ENCODE data around the gene RUNX3. TPM values are rescaled to one million over a fixed set of nuclear protein-coding genes. Genes with fewer than 3 reads are reported as not detected.
A peak's percentile ranks its signal among the peaks of the same experiment; 100 is the strongest.
"Not testable (repeated sequence)": the region's sequence is repeated elsewhere in the genome, so short reads cannot be mapped to it uniquely, and the experiment has no call there.

Gene RUNX3
- total RNA-seq (2021; ENCODE audit: unreplicated experiment): 22.6 TPM
- 20.2 and 25.3 TPM in 2 replicates for polyA plus RNA-seq (2012)
- percentile 42 among the genes with signal in this experiment for Bru-seq, nascent RNA
- percentile 47 among the genes with signal in this experiment for BruChase-seq, experiment 1, labeled RNA remaining after a 6-hour chase
- percentile 48 among the genes with signal in this experiment for BruChase-seq, experiment 2, labeled RNA remaining after a 2-hour chase
- long read RNA-seq, transcript RUNX3-201 (5 exons, 3,861 nt): major isoform, 7 of 29 reads
- long read RNA-seq, partial matches to known transcripts: 1 of 29 reads
- long read RNA-seq, other reads (novel, unspliced or antisense): 21 of 29 reads

- DNase-seq (ENCODE audit: low read depth, low spot score) (peak; percentile 58), ATAC-seq (peak; percentile 85)
- no peaks in the 10 kb centered on the region for H3K9me2 ChIP-seq (ENCODE audit: insufficient read depth)
- H3K4me3 ChIP-seq (replicated peaks in 1 of 2; ENCODE audit: low read depth in 1 of 2, low read length in 2 of 2): peak within 1 kb of the TSS; percentile 66 to 74
- H3K27ac ChIP-seq (ENCODE audit: low read depth, low read length): peak within 1 kb of the TSS; percentile 82
- no TSS peak for BruUV-seq (replicated peaks)
- H3K4me2 ChIP-seq (ENCODE audit: low read length): peak within 1 kb of the TSS; percentile 92
- H4K20me1 ChIP-seq (ENCODE audit: insufficient read depth): no peaks in the 10 kb centered on the region; the same call in 1 of the 2 replicates
- RAD21 ChIA-PET (ENCODE audit: low non-redundant PET in 1 of 2, low total read pairs in 2 of 2, uncharacterized antibody in 2 of 2, unreplicated experiment in 2 of 2): no interaction called here
- POLR2A ChIA-PET: interaction anchor here (0.6 to 0.9 kb wide), 2 partner anchors 10 to 11 kb away, joined by 3 read pairs; no protein-coding TSS in a partner anchor
- H3K36me3 ChIP-seq (ENCODE audit: control insufficient read depth in 1 of 2, insufficient read depth in 2 of 2, low read length in 2 of 2): peaks cover 0 to 3% of the 10 kb centered on the region in 2 experiments; a peak in 1 of 4 replicates
- intact Hi-C loops (cut with micrococcal nuclease): no loop called here
- no peak within 1 kb of the TSS for H2AFZ ChIP-seq (ENCODE audit: low read depth, low read length, poor library complexity, severe bottlenecking)
- H3K9me3 ChIP-seq (ENCODE audit: control insufficient read depth in 1 of 2, insufficient read depth in 1 of 2, low read depth in 1 of 2, low read length in 2 of 2): no peaks in the 10 kb centered on the region
- peak within 1 kb of the TSS; percentile 74 for H3K9ac ChIP-seq (ENCODE audit: low read length)
- no peaks in the 10 kb centered on the region for H3K27me3 ChIP-seq (ENCODE audit: insufficient read depth, low read length)
- H3K79me2 ChIP-seq (ENCODE audit: insufficient read depth, low read length): peaks cover 18% of the 10 kb centered on the region
- CTCF ChIA-PET: interaction anchor here (0.7 to 1.0 kb wide), 2 partner anchors 10 to 172 kb away, joined by 3 to 4 read pairs; no protein-coding TSS in a partner anchor
- H3K4me1 ChIP-seq (ENCODE audit: control insufficient read depth in 1 of 2, insufficient read depth in 2 of 2, low read length in 2 of 2): peaks cover 10 to 34% of the 10 kb centered on the region in 2 experiments
- TF ChIP-seq CTCF (IDR thresholded peaks at IDR 0.05 in 2 of 3, conservative IDR thresholded peaks at IDR 0.05 in 1 of 3; ENCODE audit: borderline replicate concordance in 1 of 3, insufficient read depth in 1 of 3, low read depth in 2 of 3, low read length in 2 of 3) (peak in 1 of 3 experiments; percentile 9; a peak in 1 of 6 replicates), ZNF274 (IDR thresholded peaks at IDR 0.05; ENCODE audit: low read depth, low read length) (no peak), YY1 (IDR thresholded peaks at IDR 0.05; ENCODE audit: extremely low read depth, insufficient replicate concordance, low read depth, low read length) (no peak), POLR2AphosphoS5 (IDR thresholded peaks at IDR 0.05; ENCODE audit: low read depth, low read length) (peak; percentile 90), ELF1 (IDR thresholded peaks at IDR 0.05; ENCODE audit: borderline replicate concordance, low read depth) (no peak), JUND (IDR thresholded peaks at IDR 0.05) (no peak), SP1 (IDR thresholded peaks at IDR 0.05; ENCODE audit: low read depth) (peak; percentile 81), MAX (IDR thresholded peaks at IDR 0.05) (peak; percentile 23; the same call in 1 of the 2 replicates), ZFX (IDR thresholded peaks at IDR 0.05) (peak; percentile 6; the same call in 1 of the 2 replicates), EGR1 (IDR thresholded peaks at IDR 0.05; ENCODE audit: low read depth) (no peak), POLR2A (IDR thresholded peaks at IDR 0.05; ENCODE audit: borderline replicate concordance, extremely low read depth, insufficient read depth, insufficient read length) (peak; percentile 79), CEBPB (IDR thresholded peaks at IDR 0.05; ENCODE audit: low read depth) (no peak), EZH2phosphoT487 (IDR thresholded peaks at IDR 0.05; ENCODE audit: borderline replicate concordance) (no peak)
- TF ChIP-seq, protein P1, sequence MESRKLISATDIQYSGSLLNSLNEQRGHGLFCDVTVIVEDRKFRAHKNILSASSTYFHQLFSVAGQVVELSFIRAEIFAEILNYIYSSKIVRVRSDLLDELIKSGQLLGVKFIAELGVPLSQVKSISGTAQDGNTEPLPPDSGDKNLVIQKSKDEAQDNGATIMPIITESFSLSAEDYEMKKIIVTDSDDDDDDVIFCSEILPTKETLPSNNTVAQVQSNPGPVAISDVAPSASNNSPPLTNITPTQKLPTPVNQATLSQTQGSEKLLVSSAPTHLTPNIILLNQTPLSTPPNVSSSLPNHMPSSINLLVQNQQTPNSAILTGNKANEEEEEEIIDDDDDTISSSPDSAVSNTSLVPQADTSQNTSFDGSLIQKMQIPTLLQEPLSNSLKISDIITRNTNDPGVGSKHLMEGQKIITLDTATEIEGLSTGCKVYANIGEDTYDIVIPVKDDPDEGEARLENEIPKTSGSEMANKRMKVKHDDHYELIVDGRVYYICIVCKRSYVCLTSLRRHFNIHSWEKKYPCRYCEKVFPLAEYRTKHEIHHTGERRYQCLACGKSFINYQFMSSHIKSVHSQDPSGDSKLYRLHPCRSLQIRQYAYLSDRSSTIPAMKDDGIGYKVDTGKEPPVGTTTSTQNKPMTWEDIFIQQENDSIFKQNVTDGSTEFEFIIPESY (IDR thresholded peaks at IDR 0.05; ENCODE audit: extremely low read depth, insufficient replicate concordance, low read length): no peak
These were observed at the start of gene RUNX3 for GRCh38 chr1:24930260-24931145. RUNX3 (minus strand) TSS chr1:24930276; CDS start chr1:24929868, 408 bp downstream.

DNA sequence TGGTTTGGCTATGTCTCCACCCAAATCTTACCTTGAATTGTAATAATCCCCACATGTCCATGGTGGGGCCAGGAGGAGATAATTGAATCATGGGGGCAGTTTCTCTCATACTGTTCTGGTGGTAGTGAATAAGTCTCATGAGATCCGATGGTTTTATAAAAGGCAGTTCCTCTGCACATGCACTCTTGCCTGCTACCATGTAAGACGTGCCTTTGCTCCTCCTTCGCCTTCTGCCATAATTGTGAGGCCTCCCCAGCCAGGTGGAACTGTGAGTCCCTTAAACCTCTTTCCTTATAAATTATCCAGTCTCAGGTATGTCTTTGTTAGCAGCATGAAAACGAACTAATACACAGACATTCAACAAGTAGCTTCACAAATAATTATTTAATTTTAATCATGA, 49.2 kb upstream of the RUNX3 start:
- H4K20me1 ChIP-seq (ENCODE audit: insufficient read depth); H3K9me2 ChIP-seq (ENCODE audit: insufficient read depth); BruUV-seq (replicated peaks); intact Hi-C loops (cut with micrococcal nuclease); POLR2A ChIA-PET; H3K36me3 ChIP-seq (ENCODE audit: control insufficient read depth in 1 of 2, insufficient read depth in 2 of 2, low read length in 2 of 2); RAD21 ChIA-PET (ENCODE audit: low non-redundant PET in 1 of 2, low total read pairs in 2 of 2, uncharacterized antibody in 2 of 2, unreplicated experiment in 2 of 2); DNase-seq (ENCODE audit: low read depth, low spot score); H3K4me2 ChIP-seq (ENCODE audit: low read length); H3K4me3 ChIP-seq (replicated peaks in 1 of 2; ENCODE audit: low read depth in 1 of 2, low read length in 2 of 2); ATAC-seq; H3K79me2 ChIP-seq (ENCODE audit: insufficient read depth, low read length); CTCF ChIA-PET; H3K27ac ChIP-seq (ENCODE audit: low read depth, low read length); H3K27me3 ChIP-seq (ENCODE audit: insufficient read depth, low read length); H3K4me1 ChIP-seq (ENCODE audit: control insufficient read depth in 1 of 2, insufficient read depth in 2 of 2, low read length in 2 of 2); H3K9ac ChIP-seq (ENCODE audit: low read length); H2AFZ ChIP-seq (ENCODE audit: low read depth, low read length, poor library complexity, severe bottlenecking): not testable (repeated sequence)
- H3K9me3 ChIP-seq (ENCODE audit: control insufficient read depth in 1 of 2, insufficient read depth in 1 of 2, low read depth in 1 of 2, low read length in 2 of 2): peaks cover 10 to 19% of the 10 kb centered on the region in 2 experiments; a peak in 3 of 4 replicates
